GM12878 (cell line): Measurements from ENCODE around the gene GRXCR2. TPM values are rescaled to one million over a fixed set of nuclear protein-coding genes. Genes with fewer than 3 reads are reported as not detected.

ENCODE experiments used
- ATAC-seq: fragments of 200-7000 bp; cut with Tn5 transposase; 3 replicates; pipeline ENCODE4 v1.9.1; 2020; ENCODE audit warnings: mild to moderate bottlenecking, moderate library complexity
- BruUV-seq: library from RNA; stranded (reverse); fragments of 400-500 nt; replicated peaks from 2 replicates; lab custom pipeline; 2021; lab: Mats Ljungman, UMichigan
- CTCF ChIA-PET: fragments of 300-600 bp; sonication (Branson Sonifier 250); formaldehyde crosslinking; extraction: SDS; loops from one replicate; lab custom pipeline; 2021; ENCODE audit warnings: inconsistent platforms; lab: Yijun Ruan, JAX
- POLR2A ChIA-PET: fragments of 350-600 bp; formaldehyde crosslinking; extraction: SDS; loops from one replicate; lab custom pipeline; 2021; ENCODE audit warnings: inconsistent platforms; lab: Charles Lee
- RAD21 ChIA-PET: fragments of 300-600 bp; sonication (Branson Sonifier 250); formaldehyde crosslinking; loops from one replicate; lab custom pipeline; 2023; ENCODE audit warnings: antibody characterized with exemption; ENCODE audit not compliant: unreplicated experiment; lab: Charles Lee
- SMC1A ChIA-PET: fragments of 300-600 bp; sonication (Branson Sonifier 250); formaldehyde crosslinking; loops from one replicate; lab custom pipeline; 2023; ENCODE audit not compliant: unreplicated experiment, uncharacterized antibody; lab: Charles Lee
- DNase-seq: peaks from one replicate; pipeline ENCODE4 v3.0.0-alpha.2; 2011; ENCODE audit warnings: low read depth, low spot score
- FAIRE-seq: peaks from 3 replicates; lab custom pipeline; 2011; peaks lifted over from hg19 to GRCh38; lab: Jason Lieb, UNC
- H2AFZ ChIP-seq: 2 replicates; pipeline ENCODE4 v1.6.0; 2011; ENCODE audit warnings: low read depth, low read length, control low read depth; ENCODE audit not compliant: control insufficient read depth
- H3K27ac ChIP-seq: 2 replicates; pipeline ENCODE4 v1.5.1; 2011; ENCODE audit warnings: control low read depth; ENCODE audit not compliant: control insufficient read depth, insufficient read depth
- H3K27me3 ChIP-seq, 2 experiments: replicated peaks in 1 of 2; 2 replicates each; pipeline versions ENCODE4 v1.6.0 to v1.6.1; 2011; ENCODE audit warnings: low read length in 1 of 2; ENCODE audit not compliant: control insufficient read depth in 2 of 2, insufficient read depth in 2 of 2
- H3K36me3 ChIP-seq, 2 experiments: 2 replicates each; pipeline ENCODE4 v1.5.1; 2011; ENCODE audit warnings: low read length in 1 of 2; ENCODE audit not compliant: control insufficient read depth in 2 of 2, insufficient read depth in 2 of 2
- H3K4me1 ChIP-seq: 2 replicates; pipeline ENCODE4 v1.6.1; 2011; ENCODE audit warnings: mild to moderate bottlenecking, low read length, moderate library complexity, mixed read lengths; ENCODE audit not compliant: control insufficient read depth, insufficient read depth
- H3K4me2 ChIP-seq: 2 replicates; pipeline ENCODE4 v1.6.0; 2011; ENCODE audit warnings: control low read depth; ENCODE audit not compliant: control insufficient read depth, insufficient read depth
- H3K4me3 ChIP-seq: fragments of 200-600 bp; sonication (generic); 2 replicates; pipeline ENCODE4 v1.5.1; 2016
- H3K79me2 ChIP-seq: 2 replicates; pipeline ENCODE4 v1.6.0; 2011; ENCODE audit warnings: low read length; ENCODE audit not compliant: control insufficient read depth, insufficient read depth
- H3K9ac ChIP-seq: 2 replicates; pipeline ENCODE4 v1.8.0; 2011; ENCODE audit warnings: low read length, control low read depth, mixed read lengths; ENCODE audit not compliant: control insufficient read depth, insufficient read depth
- H3K9me3 ChIP-seq: replicated peaks from 3 replicates; pipeline ENCODE4 v1.5.1; 2011; ENCODE audit warnings: mild to moderate bottlenecking, low read length; ENCODE audit not compliant: control insufficient read depth, insufficient read depth
- H4K20me1 ChIP-seq: 2 replicates; pipeline ENCODE4 v1.6.0; 2011; ENCODE audit not compliant: control insufficient read depth, insufficient read depth
- EGR1 ChIP-seq, 2 experiments: IDR thresholded peaks; 1 replicate in 1 of 2; 2 replicates in 1 of 2; pipeline ENCODE4 v1.6.1; 2011 to 2012; ENCODE audit warnings: low read depth in 2 of 2, low read length in 2 of 2, borderline replicate concordance in 1 of 2, mild to moderate bottlenecking in 1 of 2, moderate library complexity in 1 of 2
- MXI1 ChIP-seq: fragments of 150-350 bp; IDR thresholded peaks from 2 replicates; pipeline ENCODE4 v1.6.1; 2011; ENCODE audit warnings: low read depth, mild to moderate bottlenecking, inconsistent platforms, low read length, improper control_type of control experiment
- NFIC ChIP-seq: IDR thresholded peaks from 2 replicates; pipeline ENCODE4 v1.6.1; 2012; ENCODE audit warnings: low read depth, mild to moderate bottlenecking, inconsistent platforms, low read length, moderate library complexity
- NFXL1 ChIP-seq: fragments of 450-650 bp; IDR thresholded peaks from 2 replicates; pipeline ENCODE4 v1.6.1; 2017; ENCODE audit warnings: antibody characterized with exemption, mild to moderate bottlenecking, borderline replicate concordance
- NKRF ChIP-seq: fragments of 450-650 bp; conservative IDR thresholded peaks from 2 replicates; pipeline ENCODE4 v1.6.1; 2017; ENCODE audit warnings: mild to moderate bottlenecking, moderate library complexity
- NR2C2 ChIP-seq: IDR thresholded peaks from 2 replicates; pipeline ENCODE4 v1.6.1; 2011; ENCODE audit warnings: borderline replicate concordance, low read depth; ENCODE audit not compliant: control insufficient read depth, insufficient read length
- RB1 ChIP-seq: fragments of 450-650 bp; formaldehyde crosslinking; IDR thresholded peaks from 2 replicates; pipeline ENCODE4 v1.6.1; 2017; ENCODE audit warnings: mild to moderate bottlenecking, borderline replicate concordance
- RUNX3 ChIP-seq: IDR thresholded peaks from 2 replicates; pipeline ENCODE4 v1.6.1; 2012; ENCODE audit warnings: low read length, inconsistent platforms
- TCF3 ChIP-seq: IDR thresholded peaks from 2 replicates; pipeline ENCODE4 v1.6.1; 2012; ENCODE audit warnings: low read depth, mild to moderate bottlenecking, low read length, borderline replicate concordance; ENCODE audit not compliant: insufficient read depth
- YY1 ChIP-seq: IDR thresholded peaks from 2 replicates; pipeline ENCODE4 v1.6.1; 2011; ENCODE audit warnings: low read depth, mild to moderate bottlenecking, low read length
- ZNF207 ChIP-seq: fragments of 450-650 bp; IDR thresholded peaks from 2 replicates; pipeline ENCODE4 v1.6.1; 2014; ENCODE audit warnings: antibody characterized with exemption, mild to moderate bottlenecking, borderline replicate concordance
- ZSCAN29 ChIP-seq: fragments of 450-650 bp; IDR thresholded peaks from 2 replicates; pipeline ENCODE4 v1.6.1; 2017; ENCODE audit warnings: mild to moderate bottlenecking, moderate library complexity
- WGBS: methylation state at CpG from one replicate; pipeline ENCODE4 v1.1.6; 2016; ENCODE audit warnings: low lambda C conversion rate; ENCODE audit not compliant: insufficient replicate concordance, insufficient coverage; ENCODE audit errors: missing lambda C conversion rate; 5-methylcytosine and 5-hydroxymethylcytosine counted together
- in situ Hi-C: fragments of 300-500 bp; cut with MboI; formaldehyde crosslinking; loops from 9 replicates; pipeline ENCODE4 v1.14.3; 2018; ENCODE audit warnings: mixed read lengths
- intact Hi-C: fragments of 100-400 bp; cut with micrococcal nuclease; formaldehyde crosslinking; loops from one replicate; pipeline ENCODE4 v1.14.2; 2022; ENCODE audit not compliant: unreplicated experiment
- polyA plus RNA-seq, 11 experiments: library from polyadenylated mRNA; depleted of rRNA in 4 of 11; unstranded in 6 of 11; stranded (reverse) in 5 of 11; fragments of >200 nt; fragmentation: Nextera tagmentation in 4 of 11; fragmentation: Illumina TruSeq in 1 of 11; extraction: Ambion mirVana in 4 of 11; extraction: Trizol in 1 of 11; gene quantifications; 1 replicate in 1 of 11; 2 replicates in 10 of 11; pipeline versions ENCODE4 v1.2.1 to v1.2.3, GENCODE V29; 2011 to 2016; ENCODE audit warnings: inconsistent platforms in 2 of 11, missing spikeins in 2 of 11, low read depth in 1 of 11
- total RNA-seq, 4 experiments: library from RNA; depleted of rRNA in 3 of 4; stranded (reverse); fragments of >200 nt in 3 of 4; fragmentation: Illumina TruSeq in 1 of 4; extraction: Trizol in 1 of 4; gene quantifications; 2 replicates each; pipeline versions ENCODE4 v1.2.1 to v1.2.3, GENCODE V29; 2013 to 2021
- TF ChIP-seq, protein P1 (sequence below): IDR thresholded peaks from 2 replicates; pipeline ENCODE4 v1.6.1; 2012; ENCODE audit warnings: improper control_type of control experiment, low read depth, low read length; ENCODE audit not compliant: insufficient replicate concordance
- TF ChIP-seq, protein P2 (sequence below): fragments of 450-650 bp; formaldehyde crosslinking; IDR thresholded peaks from 2 replicates; pipeline ENCODE4 v1.5.0; 2022; ENCODE audit warnings: mild to moderate bottlenecking, missing genetic modification characterization

The GRXCR2 gene
- total and polyA plus RNA-seq, 10 of the 15 experiments (the other 5 are each of a cell fraction or from before 2014, with no cell fraction given), result not detected

DNA sequence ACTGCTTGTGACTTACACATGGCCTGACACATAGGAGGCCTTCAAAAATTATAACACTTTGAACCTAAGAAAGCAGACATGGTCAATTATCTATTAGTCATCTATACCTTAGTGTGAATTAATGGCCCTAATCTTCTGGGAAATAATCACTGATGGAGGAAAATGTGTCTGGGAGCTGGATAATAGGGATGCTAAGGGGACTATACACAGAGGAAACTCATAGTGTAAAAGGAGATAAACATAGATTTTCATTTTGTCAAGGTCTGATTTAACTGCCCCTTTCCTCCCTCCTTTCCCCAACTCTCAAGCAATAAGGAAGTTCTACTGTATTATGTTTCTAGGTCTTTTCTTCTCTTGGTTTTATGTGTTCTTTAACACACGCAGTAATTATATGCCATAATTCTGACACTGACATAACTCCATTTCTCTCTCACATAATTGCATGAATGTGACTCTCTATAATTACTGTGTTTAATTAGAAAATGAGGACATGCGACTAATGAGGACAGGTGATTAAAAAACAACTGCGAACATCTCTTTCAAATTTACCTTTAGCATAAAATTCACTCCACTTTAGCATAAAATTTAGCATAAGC lies 18.9 kb downstream of the GRXCR2 start:
- FAIRE-seq (no peak), ATAC-seq (no peak), DNase-seq (no peak)
- Histone ChIP-seq H3K4me1 (no peaks in the 10 kb centered on the region), H3K79me2 (no peaks in the 10 kb centered on the region), H3K4me2 (no peak overlapping the region), H3K27ac (no peak overlapping the region), H2AFZ (no peak overlapping the region), H3K9me3 (no peaks in the 10 kb centered on the region), H3K4me3 (no peak overlapping the region), H3K36me3 (no peaks in the 10 kb centered on the region), H3K27me3 (no peaks in the 10 kb centered on the region), H3K9ac (no peak overlapping the region), H4K20me1 (no peaks in the 10 kb centered on the region)
- in situ Hi-C loops (no loop called here), intact Hi-C loops (no loop called here)
- ChIA-PET RAD21 (no interaction called here), CTCF (no interaction called here), POLR2A (no interaction called here), SMC1A (no interaction called here)
- 74% methylated on average over 3 of the region's 3 CpGs for WGBS
- no TSS peak for BruUV-seq
- TF ChIP-seq YY1 (no peak), TCF3 (no peak), EGR1 (IDR thresholded peaks at IDR 0.05; ENCODE audit: borderline replicate concordance in 1 of 2, low read depth in 2 of 2, low read length in 2 of 2) (no peak), RB1 (no peak), NKRF (no peak), MXI1 (no peak), ZSCAN29 (no peak), NFIC (no peak), ZNF207 (no peak), NFXL1 (no peak), RUNX3 (no peak), NR2C2 (no peak)
- TF ChIP-seq, protein P1, sequence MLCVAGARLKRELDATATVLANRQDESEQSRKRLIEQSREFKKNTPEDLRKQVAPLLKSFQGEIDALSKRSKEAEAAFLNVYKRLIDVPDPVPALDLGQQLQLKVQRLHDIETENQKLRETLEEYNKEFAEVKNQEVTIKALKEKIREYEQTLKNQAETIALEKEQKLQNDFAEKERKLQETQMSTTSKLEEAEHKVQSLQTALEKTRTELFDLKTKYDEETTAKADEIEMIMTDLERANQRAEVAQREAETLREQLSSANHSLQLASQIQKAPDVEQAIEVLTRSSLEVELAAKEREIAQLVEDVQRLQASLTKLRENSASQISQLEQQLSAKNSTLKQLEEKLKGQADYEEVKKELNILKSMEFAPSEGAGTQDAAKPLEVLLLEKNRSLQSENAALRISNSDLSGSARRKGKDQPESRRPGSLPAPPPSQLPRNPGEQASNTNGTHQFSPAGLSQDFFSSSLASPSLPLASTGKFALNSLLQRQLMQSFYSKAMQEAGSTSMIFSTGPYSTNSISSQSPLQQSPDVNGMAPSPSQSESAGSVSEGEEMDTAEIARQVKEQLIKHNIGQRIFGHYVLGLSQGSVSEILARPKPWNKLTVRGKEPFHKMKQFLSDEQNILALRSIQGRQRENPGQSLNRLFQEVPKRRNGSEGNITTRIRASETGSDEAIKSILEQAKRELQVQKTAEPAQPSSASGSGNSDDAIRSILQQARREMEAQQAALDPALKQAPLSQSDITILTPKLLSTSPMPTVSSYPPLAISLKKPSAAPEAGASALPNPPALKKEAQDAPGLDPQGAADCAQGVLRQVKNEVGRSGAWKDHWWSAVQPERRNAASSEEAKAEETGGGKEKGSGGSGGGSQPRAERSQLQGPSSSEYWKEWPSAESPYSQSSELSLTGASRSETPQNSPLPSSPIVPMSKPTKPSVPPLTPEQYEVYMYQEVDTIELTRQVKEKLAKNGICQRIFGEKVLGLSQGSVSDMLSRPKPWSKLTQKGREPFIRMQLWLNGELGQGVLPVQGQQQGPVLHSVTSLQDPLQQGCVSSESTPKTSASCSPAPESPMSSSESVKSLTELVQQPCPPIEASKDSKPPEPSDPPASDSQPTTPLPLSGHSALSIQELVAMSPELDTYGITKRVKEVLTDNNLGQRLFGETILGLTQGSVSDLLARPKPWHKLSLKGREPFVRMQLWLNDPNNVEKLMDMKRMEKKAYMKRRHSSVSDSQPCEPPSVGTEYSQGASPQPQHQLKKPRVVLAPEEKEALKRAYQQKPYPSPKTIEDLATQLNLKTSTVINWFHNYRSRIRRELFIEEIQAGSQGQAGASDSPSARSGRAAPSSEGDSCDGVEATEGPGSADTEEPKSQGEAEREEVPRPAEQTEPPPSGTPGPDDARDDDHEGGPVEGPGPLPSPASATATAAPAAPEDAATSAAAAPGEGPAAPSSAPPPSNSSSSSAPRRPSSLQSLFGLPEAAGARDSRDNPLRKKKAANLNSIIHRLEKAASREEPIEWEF, result no peak
- TF ChIP-seq, protein P2, sequence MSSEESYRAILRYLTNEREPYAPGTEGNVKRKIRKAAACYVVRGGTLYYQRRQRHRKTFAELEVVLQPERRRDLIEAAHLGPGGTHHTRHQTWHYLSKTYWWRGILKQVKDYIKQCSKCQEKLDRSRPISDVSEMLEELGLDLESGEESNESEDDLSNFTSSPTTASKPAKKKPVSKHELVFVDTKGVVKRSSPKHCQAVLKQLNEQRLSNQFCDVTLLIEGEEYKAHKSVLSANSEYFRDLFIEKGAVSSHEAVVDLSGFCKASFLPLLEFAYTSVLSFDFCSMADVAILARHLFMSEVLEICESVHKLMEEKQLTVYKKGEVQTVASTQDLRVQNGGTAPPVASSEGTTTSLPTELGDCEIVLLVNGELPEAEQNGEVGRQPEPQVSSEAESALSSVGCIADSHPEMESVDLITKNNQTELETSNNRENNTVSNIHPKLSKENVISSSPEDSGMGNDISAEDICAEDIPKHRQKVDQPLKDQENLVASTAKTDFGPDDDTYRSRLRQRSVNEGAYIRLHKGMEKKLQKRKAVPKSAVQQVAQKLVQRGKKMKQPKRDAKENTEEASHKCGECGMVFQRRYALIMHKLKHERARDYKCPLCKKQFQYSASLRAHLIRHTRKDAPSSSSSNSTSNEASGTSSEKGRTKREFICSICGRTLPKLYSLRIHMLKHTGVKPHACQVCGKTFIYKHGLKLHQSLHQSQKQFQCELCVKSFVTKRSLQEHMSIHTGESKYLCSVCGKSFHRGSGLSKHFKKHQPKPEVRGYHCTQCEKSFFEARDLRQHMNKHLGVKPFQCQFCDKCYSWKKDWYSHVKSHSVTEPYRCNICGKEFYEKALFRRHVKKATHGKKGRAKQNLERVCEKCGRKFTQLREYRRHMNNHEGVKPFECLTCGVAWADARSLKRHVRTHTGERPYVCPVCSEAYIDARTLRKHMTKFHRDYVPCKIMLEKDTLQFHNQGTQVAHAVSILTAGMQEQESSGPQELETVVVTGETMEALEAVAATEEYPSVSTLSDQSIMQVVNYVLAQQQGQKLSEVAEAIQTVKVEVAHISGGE (CRISPR knock-in tag), result no peak
